Activated CD4-positive, alpha-beta T cell treated with anti-CD3 and anti-CD28 coated beads, Interleukin-2, amount 10 ng/mL, durations not matched to agents 24 days and 14 days (primary cell): Measurements from ENCODE around the gene WRAP73. TPM values are rescaled to one million over a fixed set of nuclear protein-coding genes. Genes with fewer than 3 reads are reported as not detected.
A peak's percentile ranks its signal among the peaks of the same experiment; 100 is the strongest.

ENCODE experiments used
- DNase-seq: peaks from one replicate; pipeline ENCODE4 v3.0.0; 2022
- H3K27ac Mint-ChIP-seq: one replicate; pipeline ENCODE4 v1.8.0; 2022; ENCODE audit warnings: mild to moderate bottlenecking, mixed read lengths
- H3K27me3 Mint-ChIP-seq: one replicate; pipeline ENCODE4 v1.8.0; 2022; ENCODE audit warnings: mixed read lengths
- H3K36me3 Mint-ChIP-seq: one replicate; pipeline ENCODE4 v1.8.0; 2022; ENCODE audit warnings: low read depth, mild to moderate bottlenecking, mixed read lengths
- H3K4me1 Mint-ChIP-seq: one replicate; pipeline ENCODE4 v1.8.0; 2021; ENCODE audit warnings: mixed read lengths
- H3K4me3 Mint-ChIP-seq: one replicate; pipeline ENCODE4 v1.8.0; 2022; ENCODE audit warnings: mild to moderate bottlenecking, moderate library complexity, mixed read lengths
- H3K9me3 Mint-ChIP-seq: one replicate; pipeline ENCODE4 v1.8.0; 2021; ENCODE audit warnings: mixed read lengths
- intact Hi-C: fragments of 100-400 bp; cut with micrococcal nuclease; formaldehyde crosslinking; loops from one replicate; pipeline ENCODE4 v1.15.1; 2023
- total RNA-seq: library from RNA; stranded (reverse); gene quantifications from 2 replicates; pipeline ENCODE4 v1.2.3, GENCODE V29; 2022

WRAP73 gene
- total RNA-seq, 1 donor from 2014 or later = 41.3 TPM

DNA sequence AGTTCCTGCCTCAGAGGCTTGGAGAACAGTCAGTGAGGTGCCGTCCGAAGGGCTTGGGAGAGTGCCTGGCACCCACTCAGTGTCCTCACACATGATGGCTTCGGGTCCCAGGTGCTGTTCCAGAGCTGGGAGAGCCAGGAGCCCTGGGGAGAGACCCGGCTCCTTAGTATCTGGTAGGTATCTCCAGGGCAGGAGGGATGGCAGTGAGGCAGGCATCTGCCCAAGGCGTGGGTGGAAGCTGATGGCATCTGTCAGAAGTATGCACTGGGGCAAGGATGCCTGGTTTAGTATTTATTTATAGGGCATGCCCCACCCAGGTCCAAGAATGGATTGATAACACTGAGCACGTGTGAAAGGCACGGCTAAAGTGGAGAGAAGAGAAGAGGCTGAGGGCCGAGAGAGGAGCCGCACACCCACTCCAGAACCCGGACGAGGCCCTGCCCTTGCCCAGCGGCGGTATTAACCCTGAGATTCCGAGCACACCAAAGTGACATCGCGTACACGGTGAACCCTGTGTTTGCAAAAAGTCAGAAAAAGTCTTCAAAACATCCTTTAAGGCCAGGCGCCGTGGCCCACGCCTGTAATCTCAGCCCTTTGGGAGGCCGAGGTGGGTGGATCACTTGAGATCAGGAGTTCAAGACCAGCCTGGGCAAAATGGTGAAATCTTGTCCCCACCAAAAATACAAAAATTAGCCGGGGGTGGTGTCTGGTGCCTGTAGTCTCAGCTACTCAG lies 4.8 kb upstream of the WRAP73 start:
- peaks cover 46% of the 10 kb centered on the region for H3K27me3 Mint-ChIP-seq
- no peaks in the 10 kb centered on the region for H3K9me3 Mint-ChIP-seq
- intact Hi-C loops = loop anchor here (10.0 kb wide), 1 partner anchor 70 kb away; no protein-coding TSS in a partner anchor
- H3K36me3 Mint-ChIP-seq = peaks cover 2% of the 10 kb centered on the region
- no peak for DNase-seq
- peaks cover 4% of the 10 kb centered on the region for H3K4me1 Mint-ChIP-seq
- no peak overlapping the region for H3K27ac Mint-ChIP-seq
- H3K4me3 Mint-ChIP-seq = no peak overlapping the region

DNA sequence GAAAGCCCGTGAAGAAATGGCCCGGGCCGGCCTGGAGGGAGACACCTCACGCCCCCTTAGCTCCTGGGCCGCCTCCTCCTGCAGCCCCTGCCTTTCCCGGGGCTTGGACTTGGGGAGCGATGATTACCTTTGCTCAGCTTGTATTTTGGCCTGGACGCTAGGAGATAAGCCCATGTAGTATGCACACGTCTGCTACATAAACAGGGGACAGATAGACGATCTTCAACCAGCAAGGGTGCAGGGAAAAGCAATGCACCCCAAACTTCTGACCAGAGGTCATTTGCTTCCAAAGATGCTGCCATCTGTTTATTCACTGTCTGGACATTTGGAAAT lies 3.3 kb upstream of the WRAP73 start:
- Mint-ChIP-seq H3K27ac (no peak overlapping the region), H3K4me3 (peak overlapping the region; percentile 53), H3K9me3 (no peaks in the 10 kb centered on the region), H3K27me3 (peaks cover 44% of the 10 kb centered on the region), H3K36me3 (peaks cover 2% of the 10 kb centered on the region), H3K4me1 (peaks cover 14% of the 10 kb centered on the region)
- no peak for DNase-seq
- intact Hi-C loops = loop anchor here (10.0 kb wide), 1 partner anchor 72 kb away; no protein-coding TSS in a partner anchor

DNA sequence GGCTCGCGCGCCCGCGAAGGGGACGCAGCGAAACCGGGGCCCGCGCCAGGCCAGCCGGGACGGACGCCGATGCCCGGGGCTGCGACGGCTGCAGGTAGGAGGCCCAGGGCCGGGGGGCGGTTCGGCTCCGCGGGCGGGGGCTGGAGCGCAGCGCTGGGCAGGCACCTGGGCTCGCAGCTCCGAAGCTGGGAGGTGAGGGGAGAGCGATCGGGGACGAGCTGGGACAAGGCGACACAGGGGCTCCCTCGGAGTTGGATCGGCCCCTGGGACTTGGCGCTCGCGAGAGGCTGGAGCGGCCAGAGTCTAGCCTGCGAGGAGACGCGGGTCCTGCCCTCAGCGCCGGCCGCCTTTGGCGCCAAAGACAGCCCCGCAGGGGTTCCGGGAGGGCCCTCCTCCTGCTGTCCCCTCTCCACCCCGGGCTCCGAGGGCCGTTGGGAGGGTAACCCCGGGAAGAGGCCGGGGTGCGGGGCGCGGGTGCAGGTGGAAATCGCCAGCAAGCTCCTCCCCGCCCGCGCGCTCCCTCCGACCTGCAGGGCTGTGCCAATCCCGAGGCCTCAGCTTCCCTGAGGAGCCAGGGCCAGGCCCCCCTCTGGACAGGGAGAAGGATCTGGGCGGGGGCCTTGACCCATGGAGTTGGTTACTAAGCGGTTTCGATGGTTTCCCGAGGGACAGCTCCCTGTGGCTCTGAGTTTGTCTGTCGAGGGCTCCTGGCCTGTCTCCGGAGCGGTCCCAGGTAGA lies 2.8 kb upstream of the WRAP73 start:
- intact Hi-C loops = loop anchor here (10.0 kb wide), 1 partner anchor 72 kb away; no protein-coding TSS in a partner anchor
- Mint-ChIP-seq H3K4me3 (peak overlapping the region; percentile 53), H3K27me3 (peaks cover 44% of the 10 kb centered on the region), H3K4me1 (peaks cover 20% of the 10 kb centered on the region), H3K27ac (no peak overlapping the region), H3K9me3 (no peaks in the 10 kb centered on the region), H3K36me3 (peaks cover 4% of the 10 kb centered on the region)
- no peak for DNase-seq

DNA sequence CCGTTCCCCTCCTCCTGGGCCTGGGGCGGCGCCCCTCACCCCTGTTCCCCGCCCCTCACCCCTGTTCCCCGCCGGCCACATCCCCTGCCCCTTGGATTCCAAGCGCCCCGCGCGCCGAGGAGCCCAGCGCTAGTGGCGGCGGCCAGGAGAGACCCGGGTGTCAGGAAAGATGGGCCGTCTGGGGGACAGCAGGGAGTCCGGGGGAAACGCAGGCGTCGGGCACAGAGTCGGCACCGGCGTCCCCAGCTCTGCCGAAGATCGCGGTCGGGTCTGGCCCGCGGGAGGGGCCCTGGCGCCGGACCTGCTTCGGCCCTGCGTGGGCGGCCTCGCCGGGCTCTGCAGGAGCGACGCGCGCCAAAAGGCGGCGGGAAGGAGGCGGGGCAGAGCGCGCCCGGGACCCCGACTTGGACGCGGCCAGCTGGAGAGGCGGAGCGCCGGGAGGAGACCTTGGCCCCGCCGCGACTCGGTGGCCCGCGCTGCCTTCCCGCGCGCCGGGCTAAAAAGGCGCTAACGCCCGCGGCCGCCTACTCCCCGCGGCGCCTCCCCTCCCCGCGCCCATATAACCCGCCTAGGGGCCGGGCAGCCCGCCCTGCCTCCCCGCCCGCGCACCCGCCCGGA lies 2.1 kb upstream of the WRAP73 start, which contains the start of gene TP73:
TP73 (plus strand) TSS at position 587 of the 618 bp plus-strand sequence. CDS start 29,850 bp downstream, outside the sequence.
- Mint-ChIP-seq H3K4me3 (peak within 1 kb of the TSS; percentile 53), H3K4me1 (peaks cover 20% of the 10 kb centered on the region), H3K36me3 (peaks cover 4% of the 10 kb centered on the region), H3K27ac (no peak within 1 kb of the TSS), H3K9me3 (no peaks in the 10 kb centered on the region), H3K27me3 (peaks cover 44% of the 10 kb centered on the region)
- intact Hi-C loops = loop anchor here (2.0 to 10.0 kb wide), 2 partner anchors 73 to 121 kb away; partner anchors contain the start of gene SMIM1
- peak; percentile 71 for DNase-seq

DNA sequence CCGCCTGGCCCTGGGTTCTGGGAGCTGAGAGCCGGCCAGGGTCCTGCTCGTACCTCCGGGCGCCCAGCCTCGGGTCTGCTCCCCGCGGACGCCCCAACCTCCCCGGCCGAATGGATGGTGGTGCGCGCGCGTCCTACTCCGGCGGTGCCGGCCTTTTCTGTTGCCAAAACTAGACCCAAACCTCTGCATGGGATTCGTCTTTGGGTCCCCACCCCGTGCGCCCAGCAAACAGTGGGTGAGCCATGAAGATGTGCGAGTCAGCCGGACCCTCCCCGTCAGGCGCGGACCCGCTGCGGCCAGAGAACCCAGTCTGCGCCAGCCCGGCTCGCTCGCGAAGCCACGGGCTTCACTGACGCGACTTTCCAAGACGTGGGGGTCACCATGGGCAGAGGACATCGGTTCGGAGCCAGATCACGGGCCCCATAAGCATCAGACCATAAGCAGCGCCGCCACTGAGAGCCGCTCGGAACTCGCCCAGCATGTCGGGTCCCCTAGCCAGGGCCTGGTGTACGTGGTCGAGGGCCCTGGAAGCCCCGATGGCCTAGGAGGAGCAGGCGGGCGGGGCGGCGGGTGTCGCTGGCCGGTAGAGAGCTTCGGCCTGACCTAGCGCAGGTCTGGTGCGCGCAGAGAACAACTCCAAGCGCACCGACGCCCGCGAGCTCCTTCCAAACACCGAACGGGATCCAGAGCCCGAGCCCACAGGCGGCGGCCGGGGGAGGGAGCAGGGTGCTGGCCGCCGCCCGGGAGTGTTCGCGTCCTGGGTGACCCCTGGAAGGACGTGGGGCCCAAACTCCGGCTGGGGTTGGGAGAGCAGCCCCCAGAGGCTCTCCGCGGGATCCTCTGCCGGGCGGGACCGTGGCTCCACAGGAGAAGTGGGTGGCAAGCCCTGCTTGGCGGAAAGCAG lies 1.4 kb upstream of the WRAP73 start:
- Mint-ChIP-seq H3K4me1 (peaks cover 20% of the 10 kb centered on the region), H3K36me3 (peaks cover 7% of the 10 kb centered on the region), H3K4me3 (peak overlapping the region; percentile 53), H3K9me3 (no peaks in the 10 kb centered on the region), H3K27me3 (peaks cover 42% of the 10 kb centered on the region), H3K27ac (no peak overlapping the region)
- intact Hi-C loops = loop anchor here (2.0 to 10.0 kb wide), 2 partner anchors 74 to 122 kb away; partner anchors contain the start of gene SMIM1
- peak; percentile 61 for DNase-seq

DNA sequence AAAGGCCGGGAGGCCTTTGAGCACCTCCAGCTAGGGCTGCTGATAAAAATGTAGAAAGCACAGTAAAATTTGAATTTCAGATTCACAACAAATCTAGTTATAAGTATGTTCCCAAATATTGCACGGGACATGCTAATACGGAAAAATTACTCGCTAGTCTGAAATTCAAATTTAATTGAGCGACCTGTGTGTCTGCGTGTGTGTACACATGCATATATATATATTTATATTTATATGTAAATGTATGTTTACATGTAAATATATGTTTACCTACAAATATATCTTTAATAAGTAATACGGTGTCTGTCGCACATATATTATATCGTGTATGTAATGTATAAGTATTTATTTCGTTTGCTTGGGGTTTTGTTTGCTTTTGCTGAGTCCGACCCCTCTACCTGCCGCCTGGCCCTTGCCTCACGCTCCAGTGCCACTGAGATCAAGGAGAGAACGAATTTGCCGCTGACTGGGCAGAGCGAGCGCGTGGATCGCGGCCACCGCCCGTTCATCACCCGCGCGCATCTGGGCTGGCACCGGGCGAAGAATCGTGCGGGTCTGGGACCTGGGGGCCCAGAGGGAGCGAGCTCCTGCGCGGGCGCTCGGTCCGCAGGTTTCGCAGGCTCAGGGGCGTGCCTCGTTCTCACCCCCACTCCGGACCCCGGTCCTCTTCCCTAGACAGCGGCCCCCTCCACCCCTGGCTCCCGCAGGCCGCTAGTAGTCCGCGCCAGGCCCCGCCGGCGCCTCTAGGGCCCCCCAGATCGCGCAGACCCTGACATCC lies 534 bp upstream of the WRAP73 start:
- DNase-seq = no peak
- Mint-ChIP-seq H3K4me3 (peak overlapping the region; percentile 80), H3K4me1 (peaks cover 20% of the 10 kb centered on the region), H3K27me3 (peaks cover 34% of the 10 kb centered on the region), H3K9me3 (no peaks in the 10 kb centered on the region), H3K27ac (peak overlapping the region; percentile 53), H3K36me3 (peaks cover 9% of the 10 kb centered on the region)
- intact Hi-C loops = loop anchor here (1.0 to 10.0 kb wide), 4 partner anchors 26 to 146 kb away; partner anchors contain the start of genes LRRC47 and SMIM1

DNA sequence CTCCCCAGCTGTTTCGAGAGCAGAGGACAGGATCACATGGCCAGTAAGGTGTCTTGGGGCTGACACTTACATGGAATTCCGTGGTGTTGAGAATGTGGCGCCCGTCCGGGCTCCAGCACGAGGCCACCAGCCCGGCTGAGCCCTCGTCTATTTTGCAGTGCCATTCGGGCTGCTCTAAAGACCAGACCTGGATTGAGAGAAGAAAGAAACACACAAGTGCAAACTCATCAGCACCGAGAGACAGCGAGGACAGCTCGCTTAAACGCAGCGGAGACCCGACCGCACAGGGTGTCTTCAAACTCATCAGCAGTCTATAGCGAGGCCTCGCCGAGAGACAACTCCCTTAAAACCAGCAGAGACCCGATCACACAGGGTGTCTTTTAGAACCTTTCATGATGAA lies 3.3 kb downstream of the WRAP73 start:
- H3K4me1 Mint-ChIP-seq = peaks cover 20% of the 10 kb centered on the region
- H3K9me3 Mint-ChIP-seq = no peaks in the 10 kb centered on the region
- peaks cover 24% of the 10 kb centered on the region for H3K36me3 Mint-ChIP-seq
- no peak for DNase-seq
- peaks cover 9% of the 10 kb centered on the region for H3K27me3 Mint-ChIP-seq
- no peak overlapping the region for H3K4me3 Mint-ChIP-seq
- intact Hi-C loops = no loop called here
- no peak overlapping the region for H3K27ac Mint-ChIP-seq

DNA sequence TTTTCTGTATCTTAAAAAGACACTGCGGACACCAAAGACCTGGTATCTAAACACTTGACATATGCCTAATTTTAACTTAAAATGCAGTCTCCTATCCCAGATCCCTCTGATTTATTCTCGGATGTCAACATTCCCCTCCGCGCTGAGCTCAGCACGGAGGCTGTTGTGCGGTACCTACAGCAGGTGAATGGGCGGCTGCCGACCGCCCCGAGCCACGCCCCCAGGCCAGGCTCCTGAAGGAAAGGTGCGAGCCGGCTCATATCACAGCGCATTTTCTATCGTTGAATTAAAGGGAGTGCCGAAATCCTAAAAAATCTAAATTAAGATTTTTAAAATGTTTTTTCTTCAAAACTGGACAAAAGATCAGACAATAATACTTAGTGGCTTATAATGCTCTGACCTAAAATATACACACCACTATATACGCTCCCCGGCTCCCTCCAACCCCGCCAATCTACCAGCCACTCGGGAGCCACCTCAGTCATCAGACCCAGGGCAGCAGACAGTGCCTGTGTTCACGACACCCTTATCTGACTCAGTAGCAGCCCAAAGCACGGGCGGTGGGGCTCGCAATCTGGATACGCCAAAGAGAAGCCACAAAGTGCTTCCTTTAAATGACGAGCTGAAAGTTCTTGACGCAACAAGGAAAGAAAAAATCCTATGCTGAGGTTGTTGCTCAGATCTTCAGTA lies 4.1 kb downstream of the WRAP73 start:
- Mint-ChIP-seq H3K27me3 (peaks cover 4% of the 10 kb centered on the region), H3K4me1 (peaks cover 17% of the 10 kb centered on the region), H3K4me3 (no peak overlapping the region), H3K36me3 (peaks cover 24% of the 10 kb centered on the region), H3K27ac (no peak overlapping the region), H3K9me3 (no peaks in the 10 kb centered on the region)
- DNase-seq = no peak
- intact Hi-C loops = no loop called here

DNA sequence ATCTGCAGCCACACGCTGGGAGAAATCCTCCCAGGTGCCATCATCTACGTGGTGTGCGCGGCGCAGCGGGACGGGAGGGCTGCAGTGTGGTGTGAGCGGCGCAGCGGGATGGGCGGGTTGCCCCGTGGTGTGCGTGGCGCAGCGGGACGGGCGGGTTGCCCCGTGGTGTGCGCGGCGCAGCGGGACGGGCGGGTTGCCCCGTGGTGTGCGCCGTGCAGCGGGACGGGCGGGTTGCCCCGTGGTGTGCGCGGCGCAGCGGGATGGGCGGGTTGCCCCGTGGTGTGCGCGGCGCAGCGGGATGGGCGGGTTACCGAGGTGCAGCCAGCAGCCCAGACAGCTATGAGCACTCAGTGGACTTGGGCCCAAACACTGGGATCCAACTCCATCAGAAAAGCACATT lies 4.7 kb downstream of the WRAP73 start:
- Mint-ChIP-seq H3K27me3 (peaks cover 2% of the 10 kb centered on the region), H3K4me1 (peaks cover 17% of the 10 kb centered on the region), H3K4me3 (no peak overlapping the region), H3K9me3 (no peaks in the 10 kb centered on the region), H3K27ac (no peak overlapping the region), H3K36me3 (peaks cover 24% of the 10 kb centered on the region)
- no peak for DNase-seq
- intact Hi-C loops = no loop called here

DNA sequence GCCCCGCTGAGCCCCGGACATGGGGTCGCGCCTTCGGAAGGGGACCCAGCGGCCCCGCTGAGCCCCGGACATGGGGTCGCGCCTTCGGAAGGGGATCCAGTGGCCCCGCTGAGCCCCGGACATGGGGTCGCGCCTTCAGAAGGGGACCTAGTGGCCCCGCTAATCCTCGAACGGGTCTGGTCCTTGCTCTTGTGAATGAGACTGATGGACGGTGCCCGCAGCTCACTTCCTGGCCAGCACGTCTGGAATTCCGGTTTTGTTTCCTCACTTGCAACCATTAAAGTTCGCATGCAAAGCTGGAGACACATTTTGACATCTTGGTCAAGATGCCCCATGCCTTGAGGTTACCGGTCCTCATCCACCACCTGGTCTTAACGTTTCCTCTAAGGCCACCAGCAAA lies 5.6 kb downstream of the WRAP73 start:
- no peak for DNase-seq
- intact Hi-C loops = no loop called here
- no peak overlapping the region for H3K27ac Mint-ChIP-seq
- peaks cover 16% of the 10 kb centered on the region for H3K4me1 Mint-ChIP-seq
- peaks cover 22% of the 10 kb centered on the region for H3K36me3 Mint-ChIP-seq
- no peak overlapping the region for H3K4me3 Mint-ChIP-seq
- no peaks in the 10 kb centered on the region for H3K27me3 Mint-ChIP-seq
- H3K9me3 Mint-ChIP-seq = no peaks in the 10 kb centered on the region

DNA sequence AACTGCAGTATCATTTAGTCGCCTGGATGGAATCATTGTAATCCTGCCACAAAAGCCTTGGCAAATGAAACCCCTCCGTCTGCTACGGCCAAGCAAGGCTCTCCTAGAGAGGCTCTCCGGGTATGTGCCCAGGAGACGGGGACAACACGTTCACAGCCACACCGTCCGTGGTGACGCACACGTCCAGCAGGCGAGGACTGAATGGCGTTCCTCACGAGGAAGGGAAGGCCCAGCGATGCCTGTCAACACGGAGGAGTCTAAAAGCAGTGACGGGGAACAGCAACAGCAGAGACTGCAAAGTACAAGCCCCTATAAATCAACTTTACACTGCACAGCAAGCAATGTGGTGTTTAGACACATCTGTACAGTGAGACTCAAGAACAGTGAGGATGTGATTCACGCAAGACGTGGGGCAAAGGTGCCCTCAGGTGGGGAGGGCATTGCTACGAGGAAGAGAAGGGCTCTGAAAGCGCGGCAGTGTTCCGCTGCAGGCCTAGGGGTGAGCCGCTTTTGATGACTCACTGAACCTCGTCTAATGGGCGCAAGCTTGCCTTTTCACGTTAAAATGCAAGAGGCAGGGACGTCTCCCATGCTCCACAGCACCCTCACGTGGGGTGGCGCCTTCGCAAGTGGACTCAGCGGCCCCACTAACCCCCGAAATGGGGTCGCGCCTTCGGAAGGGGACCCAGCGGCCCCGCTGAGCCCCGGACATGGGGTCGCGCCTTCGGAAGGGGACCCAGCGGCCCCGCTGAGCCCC lies 6.8 kb downstream of the WRAP73 start:
- Mint-ChIP-seq H3K36me3 (peaks cover 21% of the 10 kb centered on the region), H3K27me3 (no peaks in the 10 kb centered on the region), H3K9me3 (no peaks in the 10 kb centered on the region), H3K27ac (no peak overlapping the region), H3K4me3 (no peak overlapping the region), H3K4me1 (peaks cover 4% of the 10 kb centered on the region)
- no peak for DNase-seq
- intact Hi-C loops = no loop called here

DNA sequence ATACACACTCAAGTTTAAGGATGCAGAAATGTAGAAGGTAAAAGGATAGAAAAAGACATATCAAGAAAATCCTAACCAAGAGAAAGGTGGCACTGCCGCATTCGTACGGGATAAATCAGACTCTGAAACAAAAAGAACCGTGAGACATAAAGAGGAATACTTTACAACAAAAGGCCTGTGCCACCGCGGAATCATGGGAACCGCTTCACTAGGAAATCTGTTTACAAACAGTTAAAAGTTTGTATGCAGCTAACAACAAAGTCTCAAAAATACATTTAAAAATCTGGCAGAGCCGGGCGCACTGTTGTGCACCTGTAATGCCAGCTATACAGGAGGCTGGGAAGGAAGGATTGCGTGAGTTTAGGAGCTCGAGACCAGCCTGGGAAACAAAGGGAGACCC lies 8.1 kb downstream of the WRAP73 start:
- H3K27ac Mint-ChIP-seq = no peak overlapping the region
- no peaks in the 10 kb centered on the region for H3K4me1 Mint-ChIP-seq
- H3K27me3 Mint-ChIP-seq = no peaks in the 10 kb centered on the region
- DNase-seq = no peak
- H3K9me3 Mint-ChIP-seq = no peaks in the 10 kb centered on the region
- no peak overlapping the region for H3K4me3 Mint-ChIP-seq
- intact Hi-C loops = no loop called here
- H3K36me3 Mint-ChIP-seq = peaks cover 20% of the 10 kb centered on the region
